Retinal pigment epithelial cell (primary cell): ENCODE data around the gene CLC.
"Not testable (repeated sequence)": the region's sequence is repeated elsewhere in the genome, so short reads cannot be mapped to it uniquely, and the experiment has no call there.

Experiments used
- DNase-seq: peaks from one replicate; pipeline ENCODE4 v3.0.0-alpha.2; 2010; ENCODE audit warnings: low read depth
- H3K4me3 ChIP-seq: 2 replicates; pipeline ENCODE4 v1.5.1; 2011; ENCODE audit warnings: mild to moderate bottlenecking, low read length, control low read depth, moderate library complexity
- TF ChIP-seq, protein P1 (sequence below): conservative IDR thresholded peaks from 2 replicates; pipeline ENCODE4 v1.5.1; 2011; ENCODE audit warnings: low read depth, low read length, control low read depth, inconsistent platforms

Gene CLC

DNA sequence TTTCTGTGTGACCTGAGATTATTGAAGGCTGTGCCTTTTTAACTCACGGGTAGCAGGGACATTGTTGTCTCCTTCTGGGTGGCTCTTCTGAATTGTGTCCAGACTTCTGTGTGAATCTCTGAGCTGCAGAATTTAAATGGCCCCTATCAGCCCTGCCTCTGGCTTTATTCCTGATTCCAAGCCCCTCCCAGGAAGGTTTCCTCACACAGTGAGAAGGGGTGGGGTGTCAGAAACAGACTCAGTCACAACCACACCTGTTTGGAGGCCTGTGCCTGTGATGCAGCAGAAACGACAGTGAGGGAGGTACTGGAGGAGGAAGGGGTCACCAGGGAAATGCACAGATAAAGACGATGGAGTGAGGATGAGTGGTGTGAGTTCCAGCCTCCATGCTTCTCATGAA, at the start of gene CLC:
TSS of gene CLC (minus strand) at position 139 of the 400 bp plus-strand sequence. CDS start at position 62, 77 bp downstream.
- no peak within 1 kb of the TSS for H3K4me3 ChIP-seq
- TF ChIP-seq, protein P1, sequence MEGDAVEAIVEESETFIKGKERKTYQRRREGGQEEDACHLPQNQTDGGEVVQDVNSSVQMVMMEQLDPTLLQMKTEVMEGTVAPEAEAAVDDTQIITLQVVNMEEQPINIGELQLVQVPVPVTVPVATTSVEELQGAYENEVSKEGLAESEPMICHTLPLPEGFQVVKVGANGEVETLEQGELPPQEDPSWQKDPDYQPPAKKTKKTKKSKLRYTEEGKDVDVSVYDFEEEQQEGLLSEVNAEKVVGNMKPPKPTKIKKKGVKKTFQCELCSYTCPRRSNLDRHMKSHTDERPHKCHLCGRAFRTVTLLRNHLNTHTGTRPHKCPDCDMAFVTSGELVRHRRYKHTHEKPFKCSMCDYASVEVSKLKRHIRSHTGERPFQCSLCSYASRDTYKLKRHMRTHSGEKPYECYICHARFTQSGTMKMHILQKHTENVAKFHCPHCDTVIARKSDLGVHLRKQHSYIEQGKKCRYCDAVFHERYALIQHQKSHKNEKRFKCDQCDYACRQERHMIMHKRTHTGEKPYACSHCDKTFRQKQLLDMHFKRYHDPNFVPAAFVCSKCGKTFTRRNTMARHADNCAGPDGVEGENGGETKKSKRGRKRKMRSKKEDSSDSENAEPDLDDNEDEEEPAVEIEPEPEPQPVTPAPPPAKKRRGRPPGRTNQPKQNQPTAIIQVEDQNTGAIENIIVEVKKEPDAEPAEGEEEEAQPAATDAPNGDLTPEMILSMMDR = no peak
- no peak for DNase-seq

DNA sequence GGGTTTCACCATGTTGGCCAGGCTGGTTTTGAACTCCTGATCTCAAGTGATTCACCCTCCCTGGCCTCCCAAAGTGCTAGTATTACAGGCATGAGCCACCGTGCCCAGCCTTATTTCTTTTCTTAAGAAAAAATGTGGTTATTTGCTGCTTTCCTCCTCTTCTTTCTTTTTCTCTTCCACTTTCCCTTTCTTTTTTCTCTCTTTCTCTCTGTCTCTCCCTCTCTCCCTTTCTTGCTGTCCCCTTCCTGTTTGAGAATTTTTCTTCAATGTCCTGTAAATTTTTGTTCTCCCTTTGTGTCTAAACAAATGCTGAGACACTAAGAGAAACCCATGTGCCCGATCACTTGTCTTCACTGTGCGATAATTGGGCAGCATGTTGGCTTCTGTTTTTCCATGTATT, 43.1 kb upstream of the CLC start:
- no peak for DNase-seq
- no peak overlapping the region for H3K4me3 ChIP-seq
- TF ChIP-seq, protein P1 = no peak

DNA sequence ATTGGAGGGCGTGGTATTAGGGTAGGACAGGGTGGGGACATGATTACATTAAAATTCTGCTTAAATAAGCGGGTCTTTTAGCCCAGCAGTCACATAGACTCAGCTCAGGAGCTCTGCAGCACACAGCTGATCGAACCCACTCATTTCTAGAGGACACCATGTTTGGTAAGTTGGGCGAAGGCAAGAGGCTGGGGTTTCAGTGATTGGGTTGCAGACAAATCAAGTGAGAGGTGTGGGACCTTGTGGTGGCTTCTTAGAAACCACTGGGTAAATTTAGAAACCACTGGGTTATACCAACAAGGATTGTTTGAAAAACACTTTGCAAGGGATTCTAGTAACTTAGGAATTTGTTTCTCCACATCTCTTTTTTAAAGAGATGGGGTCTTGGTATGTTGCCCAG, 40.9 kb upstream of the CLC start, which contains the start of gene LEUTX:
TSS of gene LEUTX (plus strand) at position 92 of the 400 bp plus-strand sequence. CDS start at position 159, 67 bp downstream.
- DNase-seq = no peak
- H3K4me3 ChIP-seq = no peak within 1 kb of the TSS
- TF ChIP-seq, protein P1 = no peak

DNA sequence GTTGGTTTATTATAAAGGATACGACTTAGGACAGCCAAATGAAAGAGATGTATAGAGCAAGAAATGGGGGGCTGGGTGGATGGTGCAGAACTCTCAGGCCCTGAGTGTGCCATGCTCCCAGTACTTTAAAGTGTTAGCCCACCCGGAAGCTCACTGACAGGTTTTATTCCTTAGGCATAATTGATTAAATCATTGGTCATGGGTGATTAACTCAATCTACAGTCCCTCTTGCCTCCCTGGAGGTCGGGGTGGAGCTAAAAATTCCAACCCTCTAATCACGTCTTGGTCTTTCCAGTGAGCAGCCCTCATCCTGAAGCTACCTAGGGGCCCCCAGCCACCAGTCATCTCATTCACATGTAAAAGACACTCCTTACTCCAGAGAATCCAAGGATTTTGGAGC, 31.0 kb upstream of the CLC start:
- TF ChIP-seq, protein P1 = no peak
- DNase-seq = no peak
- no peak overlapping the region for H3K4me3 ChIP-seq

DNA sequence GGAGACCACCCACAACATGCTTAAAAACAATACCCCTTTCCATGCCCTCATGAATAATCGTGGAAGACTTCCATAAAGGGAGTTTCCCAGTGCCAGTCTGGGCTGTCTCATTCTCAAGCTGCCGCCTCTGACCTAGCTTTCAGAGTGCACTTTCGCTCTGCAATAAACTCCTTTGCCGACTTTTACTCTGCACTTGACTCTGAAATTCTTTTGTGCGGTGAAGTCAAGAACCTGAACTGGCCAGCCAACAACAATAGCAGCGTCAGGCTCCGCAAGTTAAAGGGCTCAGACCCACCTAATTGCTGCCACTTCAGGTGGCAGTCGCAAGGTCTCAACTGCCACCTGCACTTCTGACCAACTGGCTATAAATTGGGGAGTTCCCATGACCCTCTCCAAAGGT, 30.5 kb upstream of the CLC start:
- TF ChIP-seq, protein P1 = no peak
- no peak for DNase-seq
- no peak overlapping the region for H3K4me3 ChIP-seq

DNA sequence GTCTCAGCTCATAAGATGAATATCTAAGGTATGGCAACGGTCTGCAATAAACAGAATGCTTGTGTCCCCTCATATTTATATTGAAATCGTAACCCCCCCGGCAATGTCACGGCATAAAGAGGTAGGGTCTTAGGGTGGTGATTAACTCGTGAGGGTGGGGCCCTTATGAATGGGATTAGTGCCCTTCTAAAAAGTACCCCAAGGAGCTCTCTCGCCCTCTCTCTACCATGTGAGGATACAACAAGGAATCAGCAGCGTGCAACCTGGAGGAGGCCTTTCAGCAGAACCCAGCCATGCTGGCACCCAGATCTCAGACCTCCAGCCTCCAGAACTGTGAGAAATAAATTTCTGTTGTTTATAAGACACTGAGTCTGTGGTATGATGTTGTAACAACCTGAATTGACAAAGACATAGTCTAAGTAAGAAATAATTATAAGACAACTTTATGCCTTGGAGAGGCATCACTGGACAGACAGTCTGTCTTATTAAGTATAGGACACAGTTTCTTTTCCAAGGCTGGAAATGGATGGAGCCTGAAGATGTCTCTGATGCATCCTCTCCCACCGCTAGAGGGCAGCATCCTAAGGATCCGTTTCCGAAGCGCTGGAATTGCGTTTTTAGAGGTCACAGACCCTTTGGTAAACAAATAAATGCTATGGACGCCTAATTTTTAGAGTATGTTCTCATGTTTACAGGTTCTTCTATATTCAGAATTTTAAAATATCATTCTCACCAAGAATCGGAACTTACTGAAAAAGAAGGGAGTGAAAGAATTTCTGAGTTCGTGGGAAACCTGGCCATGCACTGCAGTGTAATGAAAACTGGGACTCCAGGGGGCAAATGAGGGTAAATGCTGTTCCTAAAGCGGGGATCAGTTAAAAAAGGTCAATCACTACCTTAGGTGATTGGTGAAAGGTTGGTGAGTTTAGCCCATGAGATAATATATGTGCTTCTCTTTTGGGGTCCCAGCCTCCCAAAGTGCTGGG, 27.6 kb upstream of the CLC start:
- DNase-seq = peak; percentile 3
- TF ChIP-seq, protein P1 = peak; percentile 88
- no peak overlapping the region for H3K4me3 ChIP-seq

DNA sequence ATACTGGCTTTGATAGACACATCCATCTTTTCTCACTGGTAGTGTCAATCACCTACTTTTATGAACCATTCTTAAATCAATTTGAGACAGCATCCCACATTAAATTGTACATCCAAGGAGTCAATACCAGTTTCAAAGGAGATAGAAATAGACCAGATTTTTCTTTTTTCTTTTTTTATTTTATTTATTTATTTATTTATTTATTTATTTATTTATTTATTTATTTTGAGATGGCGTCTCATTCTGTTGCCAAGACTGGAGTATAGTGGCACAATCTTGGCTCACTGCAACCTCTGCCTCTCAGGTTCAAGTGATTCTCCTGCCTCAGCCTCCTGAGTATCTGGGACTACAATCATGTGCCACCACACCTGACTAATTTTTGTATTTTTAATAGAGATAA, 24.0 kb upstream of the CLC start:
- DNase-seq, H3K4me3 ChIP-seq: not testable (repeated sequence)
